Gastroesophageal sphincter (tissue), 3 donors: Measurements from ENCODE around the gene PGPEP1.

Experiments
- CTCF ChIP-seq, 4 experiments: fragments of 200-600 bp in 2 of 4; fragments of 450-650 bp in 2 of 4; sonication (generic) in 1 of 4; IDR thresholded peaks; one replicate each; pipeline ENCODE4 v1.5.1; 2017 to 2019; ENCODE audit warnings: antibody characterized with exemption in 4 of 4, mild to moderate bottlenecking in 2 of 4, moderate library complexity in 2 of 4
- EP300 ChIP-seq: sonication (generic); formaldehyde crosslinking; IDR thresholded peaks from one replicate; pipeline ENCODE4 v1.6.1; 2017; ENCODE audit warnings: antibody characterized with exemption, mild to moderate bottlenecking
- POLR2A ChIP-seq, 2 donors: fragments of 450-650 bp; IDR thresholded peaks; one replicate each; pipeline ENCODE4 v1.6.1; 2017; ENCODE audit warnings: antibody characterized with exemption in 2 of 2, mild to moderate bottlenecking in 2 of 2, moderate library complexity in 1 of 2

- no peak for TF ChIP-seq POLR2A (IDR thresholded peaks at IDR 0.05)
- peak in 1 of 4 experiments; percentile 25 for TF ChIP-seq CTCF (IDR thresholded peaks at IDR 0.05)
- TF ChIP-seq EP300: no peak
These were observed 831 bp downstream of the PGPEP1 start for GRCh38 chr19:18340990-18341868.
